Activated T-helper 1 cell treated with anti-CD3 and anti-CD28 coated beads, Interleukin-2, amount 50 U/mL, for 16 hours (primary cell): ENCODE results near the gene PRR12.
A peak's percentile ranks its signal among the peaks of the same experiment; 100 is the strongest.
"Not testable (repeated sequence)": the region's sequence is repeated elsewhere in the genome, so short reads cannot be mapped to it uniquely, and the experiment has no call there.

ENCODE experiments used
- DNase-seq, 2 donors: peaks; one replicate each; pipeline ENCODE4 v3.0.0-alpha.2; 2020; ENCODE audit warnings: low read depth in 1 of 2, low spot score in 1 of 2

PRR12 gene

DNA sequence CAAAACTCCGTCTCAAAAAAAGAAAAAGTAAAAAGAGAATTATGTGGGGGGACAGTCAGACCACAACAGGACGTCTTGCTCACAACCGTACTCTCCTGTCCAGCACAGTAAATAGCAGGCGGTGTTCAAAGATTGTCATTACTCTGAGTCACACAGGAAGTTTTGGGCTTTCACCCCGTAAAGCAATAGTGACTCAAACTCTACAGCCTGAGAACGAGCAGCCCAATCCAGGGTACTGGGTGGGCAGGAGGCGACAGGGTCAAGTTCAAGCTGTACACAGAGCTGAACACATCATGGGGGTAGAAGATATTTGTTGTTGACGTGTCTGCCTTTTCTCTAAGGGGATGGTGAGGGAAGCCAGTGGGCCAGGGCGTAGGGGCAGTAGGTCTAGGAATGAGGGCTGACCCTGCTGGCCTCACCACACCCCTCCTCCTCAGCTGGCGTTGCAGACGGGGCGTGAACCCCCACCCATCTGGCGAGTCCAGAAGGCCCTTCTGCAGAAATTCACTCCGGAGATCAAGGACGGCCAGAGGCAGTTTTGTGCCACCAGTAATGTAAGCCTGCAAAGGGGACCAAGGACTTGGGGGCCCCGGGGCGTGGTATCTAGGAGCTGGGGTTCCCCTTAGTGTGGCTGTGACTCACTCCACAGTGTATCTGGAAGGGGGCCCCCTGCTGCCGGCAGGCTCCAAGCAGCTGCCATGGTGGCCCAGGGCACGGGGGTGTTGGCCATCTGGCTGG is 23.3 kb downstream of the PRR12 start:
- no peak for DNase-seq

DNA sequence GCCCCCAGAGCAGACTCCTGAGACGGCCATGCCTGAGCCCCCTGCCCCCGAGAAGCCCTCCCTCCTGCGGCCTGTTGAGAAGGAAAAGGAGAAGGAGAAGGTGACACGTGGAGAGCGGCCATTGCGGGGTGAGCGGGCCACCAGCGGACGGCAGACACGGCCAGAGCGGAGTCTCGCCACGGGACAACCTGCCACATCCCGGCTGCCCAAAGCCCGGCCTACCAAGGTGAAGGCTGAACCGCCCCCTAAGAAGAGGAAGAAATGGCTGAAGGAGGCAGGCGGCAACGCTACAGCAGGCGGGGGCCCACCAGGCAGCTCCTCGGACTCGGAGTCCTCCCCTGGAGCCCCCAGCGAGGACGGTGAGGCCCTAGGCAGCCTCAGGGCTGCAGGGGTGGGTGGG is 24.9 kb downstream of the PRR12 start:
- DNase-seq: no peak

DNA sequence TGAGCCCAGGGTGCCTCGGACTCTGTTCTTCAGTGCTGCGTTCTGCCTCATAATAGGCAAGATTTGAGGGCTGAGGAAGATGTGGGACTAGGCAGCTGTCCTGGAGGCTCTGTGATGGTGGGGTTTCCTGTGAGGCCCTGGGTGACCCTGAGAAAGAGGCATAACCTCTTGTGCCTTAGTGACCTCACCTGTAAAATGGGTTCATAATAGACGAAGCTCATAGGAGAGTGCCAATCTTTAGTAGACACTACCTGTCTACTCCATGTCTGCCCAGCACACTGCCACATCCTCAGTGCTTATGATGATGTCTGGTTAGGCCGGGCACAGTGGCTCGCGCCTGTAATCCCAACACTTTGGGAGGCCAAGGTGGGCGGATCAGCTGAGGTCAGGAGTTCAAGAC is 25.6 kb downstream of the PRR12 start:
- no peak for DNase-seq

DNA sequence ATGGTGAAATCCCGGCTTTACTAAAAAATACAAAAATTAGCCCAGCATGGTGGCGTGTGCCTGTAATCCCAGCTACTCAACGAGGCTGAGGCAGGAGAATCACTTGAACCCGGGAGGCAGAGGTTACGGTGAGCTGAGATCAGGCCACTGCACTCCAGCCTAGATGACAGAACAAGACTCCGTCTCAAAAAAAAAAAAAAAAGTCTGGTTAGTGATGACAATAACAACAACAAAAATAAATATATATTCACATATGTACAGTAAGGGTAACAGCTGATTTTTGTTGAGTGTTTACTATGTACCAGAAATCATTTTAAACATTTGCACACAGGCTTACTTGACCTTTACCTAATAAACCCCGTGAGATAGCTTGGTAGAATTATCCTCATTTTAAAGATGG is 26.0 kb downstream of the PRR12 start:
- DNase-seq: no peak

DNA sequence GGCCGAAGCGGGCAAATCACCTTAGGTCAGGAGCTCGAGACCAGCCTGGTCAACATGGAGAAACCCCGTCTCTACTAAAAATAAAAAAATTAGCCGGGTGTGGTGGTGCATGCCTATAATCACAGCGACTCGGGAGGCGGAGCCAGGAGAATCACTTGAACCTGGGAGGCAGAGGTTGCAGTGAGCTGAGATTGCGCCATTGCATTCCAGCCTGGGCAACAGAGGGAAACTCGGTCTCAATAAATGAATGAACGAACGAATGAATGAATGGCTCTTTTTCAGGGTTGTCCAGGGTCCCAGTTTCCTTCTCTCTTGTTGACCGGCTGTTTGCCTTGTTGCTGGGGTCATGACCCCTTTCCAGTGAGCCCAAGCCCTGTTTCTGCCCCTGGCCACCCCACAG is 26.9 kb downstream of the PRR12 start:
- DNase-seq: not testable (repeated sequence)

DNA sequence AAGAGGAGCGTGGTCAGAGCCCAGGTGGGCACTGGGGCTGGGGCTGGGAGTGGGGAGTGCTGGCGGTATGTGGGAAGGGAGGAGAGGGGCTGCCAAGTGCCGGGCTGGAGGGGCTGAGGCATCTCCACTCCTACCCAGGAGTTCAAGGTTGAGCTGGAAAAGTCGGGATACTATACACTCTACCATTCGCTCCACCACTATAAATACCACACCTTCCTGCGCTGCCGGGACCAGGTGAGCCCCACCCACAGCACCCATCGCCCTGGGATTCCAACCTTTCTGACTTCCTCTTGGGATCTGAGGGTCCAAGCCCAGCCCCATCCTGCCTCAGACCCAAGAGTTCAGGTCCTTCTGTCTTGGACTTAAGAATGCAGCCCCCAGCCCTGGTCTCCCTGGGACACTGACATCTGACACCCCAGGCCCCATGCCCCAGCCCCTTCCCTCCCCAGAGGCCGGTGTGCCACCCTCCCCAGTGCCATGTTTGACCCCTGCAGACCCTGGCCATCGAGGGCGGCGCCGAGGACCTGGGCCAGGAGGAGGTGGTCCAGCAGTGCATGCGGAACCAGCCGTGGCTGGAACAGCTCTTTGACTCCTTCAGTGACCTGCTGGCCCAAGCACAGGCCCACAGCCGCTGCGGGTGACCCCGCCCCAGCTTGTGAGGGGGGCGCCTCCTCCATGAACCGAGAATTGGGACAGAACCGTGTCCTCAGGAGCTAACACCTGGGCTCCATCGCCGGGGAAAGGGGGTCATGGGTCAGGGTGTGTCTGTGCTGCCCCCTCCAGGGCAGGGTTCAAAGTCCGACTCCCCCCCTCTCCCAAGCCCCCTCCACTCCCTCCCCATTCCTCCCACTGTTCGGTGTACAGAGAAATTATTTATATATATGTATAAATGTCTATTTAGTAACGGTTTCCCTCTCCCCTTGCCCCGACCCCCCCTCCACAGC is 34.3 kb downstream of the PRR12 start:
- no peak for DNase-seq

DNA sequence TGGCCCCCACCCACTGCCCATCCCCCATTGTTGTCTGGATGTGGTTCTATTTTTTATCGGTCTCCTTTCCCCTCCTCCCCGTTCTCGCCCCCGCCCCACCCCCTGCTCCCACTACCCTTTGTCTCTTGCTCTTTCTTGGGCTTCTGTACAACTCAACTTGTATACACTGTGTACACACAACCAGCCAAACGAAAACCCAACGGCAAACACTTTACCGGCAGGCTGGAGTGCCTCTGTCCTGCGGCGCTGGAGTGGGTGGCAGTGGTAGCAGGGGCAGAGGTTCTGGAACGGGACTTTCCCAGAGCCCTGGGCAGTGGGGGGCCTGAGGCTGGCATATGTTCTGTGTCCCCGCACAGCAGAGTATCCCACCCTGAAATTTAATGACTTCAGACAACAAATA is 35.2 kb downstream of the PRR12 start:
- no peak for DNase-seq

DNA sequence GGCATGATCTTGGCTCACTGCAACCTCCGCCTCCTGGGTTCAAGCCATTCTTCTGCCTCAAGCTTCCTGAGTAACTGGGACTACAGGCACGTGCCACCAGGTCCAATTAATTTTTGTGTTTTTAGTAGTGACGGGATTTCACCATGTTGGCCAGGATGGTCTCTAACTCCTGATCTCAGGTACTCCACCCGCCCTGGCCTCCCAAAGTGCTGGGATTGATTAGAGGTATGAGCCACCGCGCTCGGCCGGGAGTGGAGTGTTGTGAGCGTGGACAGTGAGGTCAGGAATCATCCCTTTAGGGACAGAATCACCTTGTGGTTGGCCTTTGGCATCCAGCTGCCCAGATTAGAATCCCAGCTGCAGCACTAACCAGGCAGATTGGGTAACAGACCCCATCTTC is 38.7 kb downstream of the PRR12 start:
- DNase-seq: no peak

DNA sequence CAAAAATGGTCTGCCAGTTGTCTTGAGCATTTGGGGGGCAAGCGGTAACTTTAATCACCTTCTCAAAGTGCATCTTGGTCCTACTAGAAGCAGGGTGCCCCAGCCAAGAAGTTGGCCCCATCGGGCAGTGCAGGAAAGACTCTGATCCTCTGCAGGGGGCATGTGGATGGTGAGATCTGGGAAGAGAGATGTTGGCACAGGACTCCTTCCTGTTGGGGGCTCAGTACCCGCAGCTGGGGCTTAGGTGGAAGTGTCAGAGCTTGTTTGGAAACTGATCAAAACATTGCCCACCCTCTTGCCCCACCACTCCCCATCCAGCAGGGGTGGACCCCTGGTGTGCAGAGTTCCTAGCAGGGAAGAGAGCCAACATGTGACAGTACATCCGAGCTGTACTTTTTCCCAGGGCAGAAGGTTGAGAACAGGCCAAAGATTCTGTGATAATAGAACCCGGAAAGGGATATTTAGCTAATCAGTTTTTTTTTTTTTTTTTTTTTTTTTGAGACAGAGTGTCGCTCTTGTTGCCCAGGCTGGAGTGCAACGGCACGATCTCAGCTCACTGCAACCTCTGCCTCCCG is 40.1 kb downstream of the PRR12 start:
- DNase-seq: no peak

DNA sequence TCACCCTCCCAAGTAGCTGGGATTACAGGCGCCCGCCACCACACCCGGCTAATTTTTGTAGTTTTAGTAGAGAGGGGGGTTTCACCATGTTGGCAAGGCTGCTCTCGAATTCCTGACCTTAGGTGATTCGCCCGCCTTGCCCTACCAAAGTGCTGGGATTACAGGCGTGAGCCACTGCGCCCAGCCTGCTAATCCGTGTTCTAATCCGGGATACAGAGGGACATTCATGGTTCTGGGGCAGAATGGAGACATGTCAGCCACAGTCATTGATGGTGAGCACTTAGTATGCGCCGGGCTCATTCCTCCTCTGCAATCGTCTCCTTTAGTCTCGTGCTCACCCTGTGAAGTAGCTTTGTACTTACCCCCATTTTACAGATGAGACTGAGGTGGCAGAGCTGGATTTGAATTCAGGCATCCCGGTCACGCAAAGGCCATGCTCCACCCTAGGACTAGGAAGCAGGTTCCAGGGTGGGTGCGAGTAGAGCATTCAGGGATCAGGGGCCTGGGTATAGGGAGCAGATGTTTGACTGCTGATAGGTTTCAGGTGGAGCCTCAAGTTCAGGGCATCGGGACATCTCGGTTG is 40.7 kb downstream of the PRR12 start:
- DNase-seq: no peak

DNA sequence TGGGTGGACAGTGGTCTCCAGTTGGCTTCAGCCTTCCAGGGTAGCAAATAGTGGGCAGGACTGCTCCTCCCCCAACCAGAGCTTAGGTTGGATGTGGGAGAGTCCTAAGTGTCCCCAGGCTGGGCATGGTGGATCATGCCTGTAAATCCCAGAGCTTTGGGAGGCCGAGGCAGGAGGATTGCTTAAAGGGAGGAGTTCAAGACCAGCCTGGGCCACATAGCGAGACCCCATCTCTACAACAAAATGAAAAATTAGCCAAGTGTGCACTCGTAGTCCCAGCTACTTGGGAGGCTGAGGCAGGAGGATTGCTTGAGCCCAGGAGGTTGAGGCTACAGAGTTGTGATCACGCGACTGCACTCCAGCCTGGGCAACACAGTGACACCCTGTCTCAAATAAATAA is 41.6 kb downstream of the PRR12 start:
- no peak for DNase-seq

DNA sequence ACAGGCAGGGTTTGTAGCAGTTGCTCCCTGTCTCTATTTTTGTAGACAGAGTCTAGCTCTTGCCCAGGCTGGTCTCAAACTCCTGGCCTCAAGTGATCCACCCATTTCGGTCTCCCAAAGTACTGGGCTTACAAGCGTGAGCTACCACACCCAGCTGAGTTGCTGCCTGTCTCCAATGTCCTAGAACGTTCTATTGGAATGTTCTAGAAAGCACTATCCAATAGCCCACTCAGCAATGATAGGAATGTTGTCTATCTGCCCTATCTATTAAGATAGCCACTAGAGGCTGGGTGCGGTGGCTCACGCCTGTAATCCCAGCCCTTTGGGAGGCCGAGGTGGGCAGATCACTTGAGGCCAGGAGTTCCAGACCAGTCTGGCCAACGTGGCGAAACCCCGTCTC is 42.3 kb downstream of the PRR12 start:
- not testable (repeated sequence) for DNase-seq

DNA sequence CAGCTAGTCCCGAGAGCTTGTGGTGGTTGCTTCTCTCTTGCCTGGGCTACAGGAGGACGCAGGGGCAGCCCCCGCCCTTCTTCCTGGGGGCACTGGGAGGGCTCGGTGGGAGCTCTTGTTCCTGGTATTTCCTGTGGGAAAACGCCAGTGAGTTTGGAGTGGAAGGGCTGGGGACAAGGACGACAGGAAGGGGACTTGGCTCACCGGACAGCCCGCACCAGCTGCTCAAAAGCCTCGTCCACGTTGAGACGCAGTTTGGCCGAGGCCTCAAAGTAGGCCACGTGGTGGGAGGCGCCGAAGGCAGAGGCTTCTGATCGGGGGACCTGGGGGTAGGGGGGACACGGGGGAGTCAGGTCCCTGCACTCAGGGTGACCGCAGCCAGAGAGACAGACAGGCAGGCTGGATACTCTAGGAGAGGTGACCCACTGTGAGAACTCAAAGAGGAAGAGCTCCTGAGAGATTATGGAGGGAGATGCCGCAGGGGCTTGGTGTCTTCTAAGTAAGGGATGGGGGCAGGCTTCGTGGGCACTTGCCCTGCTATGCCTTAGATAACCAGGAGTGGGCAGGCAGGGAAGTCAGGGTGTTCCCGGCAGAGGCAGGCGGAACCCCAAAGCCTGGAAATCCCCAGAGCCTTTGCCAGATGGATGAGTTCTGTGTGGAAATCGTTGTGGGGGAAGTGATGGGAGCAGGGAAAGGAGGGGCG is 44.7 kb downstream of the PRR12 start:
- DNase-seq: no peak

DNA sequence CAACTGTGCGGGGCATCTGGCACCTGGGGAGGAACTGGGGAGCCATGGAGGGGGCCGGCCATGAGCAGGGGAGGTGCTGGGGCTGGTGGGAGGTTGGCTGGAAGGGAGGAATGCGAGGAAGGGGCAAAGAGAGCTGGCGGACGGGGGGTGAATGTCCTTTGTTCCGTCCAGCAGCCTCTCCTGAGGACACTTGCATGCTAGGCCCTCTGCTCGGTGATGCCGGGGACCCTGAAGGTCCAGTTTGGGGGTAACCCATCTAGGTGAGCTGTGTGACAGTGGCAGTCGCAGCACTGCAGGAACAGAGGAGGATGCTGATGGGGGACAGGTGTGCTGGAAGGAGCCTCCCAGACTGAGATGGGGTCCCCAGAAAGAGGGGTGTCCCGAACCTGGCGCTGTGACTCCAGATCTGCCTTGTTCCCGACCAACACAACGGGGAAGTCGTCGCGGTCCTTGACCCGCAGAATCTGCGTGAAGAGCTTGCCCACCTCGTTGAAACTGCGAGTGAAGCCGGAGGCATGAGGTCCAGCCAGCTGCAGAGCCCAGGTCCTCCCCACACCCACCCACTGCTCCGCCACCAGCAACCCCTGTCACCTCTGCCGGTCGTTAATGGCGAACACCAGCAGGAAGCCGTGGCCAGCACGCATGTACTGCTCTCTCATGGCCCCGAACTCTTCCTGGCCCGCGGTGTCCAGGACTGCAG is 45.4 kb downstream of the PRR12 start:
- DNase-seq: no peak

DNA sequence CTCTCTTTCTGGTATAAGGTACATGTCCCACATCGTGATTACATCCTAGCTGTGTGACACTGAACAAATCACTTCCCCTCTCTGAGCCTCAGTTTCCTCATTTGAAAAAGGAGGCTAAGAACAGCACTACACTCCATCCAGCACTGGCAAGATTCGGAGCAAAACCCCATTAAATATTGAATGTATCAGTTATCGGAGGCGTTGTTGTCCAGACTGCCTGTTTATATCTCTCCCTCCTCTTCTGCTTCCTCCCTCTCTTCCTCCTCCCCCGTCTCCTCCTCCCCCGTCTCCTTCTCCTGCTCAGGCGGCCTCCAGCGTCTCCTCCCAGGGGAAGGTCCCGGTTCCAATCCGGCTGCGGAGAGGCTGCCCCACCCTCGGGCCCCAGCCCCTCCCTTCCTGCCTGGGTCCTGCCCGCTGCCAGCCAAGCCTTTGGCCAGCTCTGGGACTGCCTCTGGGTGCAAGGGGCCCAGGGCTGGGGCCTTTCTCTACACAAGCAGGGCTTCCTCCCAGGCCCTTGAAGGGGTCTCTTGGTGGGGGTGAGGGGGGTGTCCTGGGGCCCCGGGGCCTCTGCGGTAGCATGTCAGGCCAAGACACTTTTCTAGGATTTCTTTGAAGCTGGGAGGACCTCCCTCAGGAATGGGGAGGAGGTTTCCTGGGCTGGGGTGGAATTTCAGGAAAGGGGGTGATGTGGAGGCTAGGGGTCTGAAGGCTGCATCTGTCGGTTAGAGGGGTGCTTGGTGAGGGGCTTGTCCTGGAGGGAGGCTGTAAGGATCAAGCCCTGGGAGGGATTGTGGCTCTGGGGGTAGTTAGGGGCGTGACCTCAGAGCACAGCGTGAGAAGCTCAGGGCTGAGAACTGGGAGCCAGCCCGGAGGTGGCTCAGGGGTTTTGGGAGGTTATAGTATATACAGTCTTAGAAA is 47.1 kb downstream of the PRR12 start:
- DNase-seq: no peak

DNA sequence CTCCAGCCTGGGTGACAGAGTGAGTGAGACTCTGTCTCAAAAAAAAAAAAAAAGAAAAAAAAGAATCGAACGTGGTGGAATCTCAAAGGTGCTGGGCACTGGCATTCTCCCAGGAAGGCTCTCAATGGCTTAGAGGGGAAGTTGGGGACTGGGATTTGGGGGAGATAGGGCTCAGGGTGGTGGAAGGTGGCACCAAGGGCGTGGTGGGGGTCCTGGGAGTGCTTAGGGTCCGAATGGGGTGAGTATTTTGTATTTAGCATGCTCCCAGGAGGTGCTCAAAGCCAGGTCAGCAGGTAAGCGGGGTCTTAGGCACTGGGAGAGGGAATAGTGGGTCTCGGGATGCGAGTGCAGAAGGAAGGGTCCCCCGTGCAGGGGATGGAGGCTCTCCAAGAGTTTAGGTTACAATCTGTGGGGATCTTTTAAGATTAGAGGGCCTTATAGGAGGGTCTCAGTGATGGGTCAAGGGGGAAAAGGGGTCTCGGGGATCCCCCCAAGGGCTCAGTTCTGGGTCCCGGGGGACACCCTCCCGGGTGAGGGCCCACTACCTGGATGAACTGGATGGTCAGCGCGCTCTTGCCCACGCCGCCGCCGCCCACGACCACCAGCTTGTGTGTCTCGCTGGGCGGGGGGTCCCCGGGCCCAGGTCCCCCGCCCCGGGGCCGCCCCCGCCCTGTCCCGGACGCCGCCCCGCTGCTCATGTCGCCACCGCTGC is 48.6 kb downstream of the PRR12 start:
- DNase-seq: no peak

DNA sequence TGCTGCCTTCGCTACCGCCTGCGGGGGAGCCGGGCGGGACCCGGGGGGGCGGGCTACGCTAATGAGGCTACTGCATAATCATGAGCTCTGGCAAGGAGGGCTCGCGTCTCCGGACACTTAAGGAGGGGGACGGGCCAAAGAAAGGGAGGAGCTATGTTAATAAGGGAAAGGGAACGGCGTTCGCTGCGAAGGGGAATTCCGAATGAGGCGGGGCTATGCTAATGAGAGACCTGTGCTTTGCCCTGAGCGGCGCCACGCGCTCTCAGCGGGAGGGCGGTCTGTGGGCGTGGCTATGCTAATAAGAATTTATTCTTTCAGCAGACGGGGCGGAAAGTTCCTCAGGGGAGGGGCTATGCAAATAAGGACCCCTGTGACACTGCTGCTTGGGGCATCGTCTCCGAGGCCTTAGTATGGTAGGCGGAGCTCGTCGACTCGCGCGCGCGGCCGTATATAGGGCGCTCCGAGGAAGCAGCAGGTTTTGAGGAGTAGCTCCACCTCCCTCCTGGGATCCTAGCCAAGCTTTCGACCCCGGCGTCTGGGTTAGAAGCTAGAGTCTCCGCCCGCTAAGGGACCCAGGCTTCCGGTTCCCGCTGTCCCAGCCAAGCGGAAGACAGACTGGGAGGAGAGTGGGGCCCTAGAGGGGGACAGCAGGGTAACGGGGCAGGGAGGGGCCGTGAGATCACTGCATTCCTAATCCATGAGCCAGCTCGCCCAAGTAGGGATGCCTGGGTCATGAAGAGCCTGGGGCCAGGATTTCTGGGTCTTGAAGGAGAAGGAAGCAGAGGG is 49.3 kb downstream of the PRR12 start, which contains the start of gene RRAS:
RRAS (minus strand) TSS at position 31 of the 786 bp plus-strand sequence. CDS start 45 bp downstream, outside the sequence.
- peak; percentile 98 to 99 for DNase-seq
